ENCODE data around the gene MAGIX.
"Not testable (repeated sequence)": the region's sequence is repeated elsewhere in the genome, so short reads cannot be mapped to it uniquely, and the experiment has no call there.

Gene MAGIX

DNA sequence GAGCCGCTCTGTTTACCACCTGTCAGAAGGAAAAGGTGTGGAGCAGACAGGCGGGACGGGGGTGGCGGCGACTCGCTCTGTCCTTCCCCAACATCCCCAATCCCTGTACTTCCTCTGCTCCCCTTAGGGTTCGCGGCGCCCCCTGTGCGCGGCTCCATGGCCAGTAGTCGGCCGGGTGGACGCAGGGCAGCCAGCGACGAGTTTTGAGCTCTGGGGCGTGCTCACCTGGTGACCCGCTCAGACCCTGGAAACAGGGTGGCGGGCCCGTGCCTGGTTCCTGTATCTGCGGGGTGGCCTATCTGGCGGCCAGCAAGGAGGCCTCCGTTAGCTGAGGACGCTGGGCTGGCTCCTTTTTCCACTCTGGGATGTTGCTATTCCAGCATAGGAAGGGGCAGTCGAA lies 5.4 kb upstream of the MAGIX start:
- DNase-seq (ENCODE audit: low spot score) (no peak), FAIRE-seq (peak; percentile 56)

DNA sequence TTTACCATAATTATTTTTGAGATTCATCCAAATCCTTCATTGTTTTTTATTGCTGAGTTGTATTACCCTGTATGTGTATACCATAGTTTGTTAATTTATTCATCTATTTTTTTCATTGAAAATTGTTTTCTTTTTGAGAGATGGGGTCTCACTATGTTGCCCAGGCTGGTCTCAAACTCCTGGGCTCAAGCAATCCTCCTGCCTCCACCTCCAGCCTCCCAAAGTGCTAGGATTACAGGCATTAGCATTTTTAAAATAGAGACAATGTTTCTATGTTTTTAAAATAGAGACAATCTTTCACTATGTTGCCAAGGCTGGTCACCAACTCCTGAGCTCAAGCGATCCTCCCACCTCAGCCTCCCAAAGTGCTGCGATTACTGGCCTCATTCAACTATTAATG lies 1.6 kb upstream of the MAGIX start:
- FAIRE-seq (no peak), DNase-seq (ENCODE audit: low spot score) (no peak)

DNA sequence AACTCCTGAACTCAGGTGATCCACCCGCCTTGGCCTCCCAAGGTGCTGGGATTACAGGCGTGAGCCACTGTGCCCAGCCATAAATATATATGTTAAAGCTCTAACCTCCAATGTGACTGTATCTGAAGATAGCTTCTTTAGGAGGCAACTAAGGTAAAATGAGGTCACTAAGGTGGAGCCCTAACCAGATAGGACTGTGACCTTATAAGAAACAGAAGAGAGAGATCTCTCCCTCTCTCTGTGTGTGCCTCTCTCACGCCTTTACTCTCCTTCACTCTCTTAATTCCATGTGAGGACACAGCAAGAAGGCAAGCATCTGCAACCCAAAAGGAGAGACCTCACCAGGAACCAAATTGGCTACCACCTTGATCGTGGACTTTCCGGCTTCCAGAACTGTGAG lies 926 bp upstream of the MAGIX start:
- FAIRE-seq (no peak), DNase-seq (ENCODE audit: low spot score) (no peak)

DNA sequence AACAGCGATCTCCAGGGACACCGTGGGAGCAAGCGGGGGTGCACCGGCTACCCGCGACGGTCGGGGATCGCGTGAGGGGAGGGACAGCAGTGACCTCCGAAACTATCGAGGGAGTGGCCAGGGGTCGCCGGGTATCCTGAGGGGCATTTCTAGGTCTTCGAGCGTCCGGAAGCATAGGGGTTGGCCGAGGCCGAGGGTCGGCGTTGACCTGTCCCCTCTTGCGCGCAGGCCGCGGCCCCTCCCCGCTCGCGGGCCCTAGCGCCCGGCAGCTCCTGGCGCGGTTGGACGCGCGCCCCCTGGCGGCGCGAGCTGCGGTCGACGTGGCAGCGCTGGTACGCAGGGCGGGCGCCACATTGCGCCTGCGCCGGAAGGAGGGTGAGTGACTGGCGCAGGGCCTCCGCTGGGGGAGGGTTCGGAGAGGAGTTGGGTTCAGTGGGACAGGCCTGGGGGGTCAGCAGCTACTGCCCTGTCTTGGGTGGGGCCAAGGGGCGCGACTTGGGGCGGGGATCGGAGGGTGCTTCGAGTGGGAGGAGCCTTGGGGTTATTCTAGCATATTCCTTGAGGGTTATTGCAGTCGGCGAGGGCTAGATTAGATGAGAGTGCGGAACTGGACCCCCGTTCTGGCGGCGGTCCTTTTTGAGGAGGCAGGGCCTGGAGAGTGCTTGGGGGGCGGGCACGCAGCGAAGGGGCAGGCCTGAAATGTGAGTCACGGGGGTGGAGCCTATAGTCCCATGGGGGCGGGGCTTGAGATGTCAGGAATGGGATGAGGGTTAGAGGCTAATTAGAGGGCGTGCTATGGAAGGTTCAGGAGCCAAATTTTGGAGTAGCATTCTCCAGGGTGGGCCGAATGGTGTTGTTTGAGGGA lies 1.2 kb downstream of the MAGIX start:
- DNase-seq (ENCODE audit: low spot score), result peak; percentile 83
- FAIRE-seq, result peak; percentile 61

DNA sequence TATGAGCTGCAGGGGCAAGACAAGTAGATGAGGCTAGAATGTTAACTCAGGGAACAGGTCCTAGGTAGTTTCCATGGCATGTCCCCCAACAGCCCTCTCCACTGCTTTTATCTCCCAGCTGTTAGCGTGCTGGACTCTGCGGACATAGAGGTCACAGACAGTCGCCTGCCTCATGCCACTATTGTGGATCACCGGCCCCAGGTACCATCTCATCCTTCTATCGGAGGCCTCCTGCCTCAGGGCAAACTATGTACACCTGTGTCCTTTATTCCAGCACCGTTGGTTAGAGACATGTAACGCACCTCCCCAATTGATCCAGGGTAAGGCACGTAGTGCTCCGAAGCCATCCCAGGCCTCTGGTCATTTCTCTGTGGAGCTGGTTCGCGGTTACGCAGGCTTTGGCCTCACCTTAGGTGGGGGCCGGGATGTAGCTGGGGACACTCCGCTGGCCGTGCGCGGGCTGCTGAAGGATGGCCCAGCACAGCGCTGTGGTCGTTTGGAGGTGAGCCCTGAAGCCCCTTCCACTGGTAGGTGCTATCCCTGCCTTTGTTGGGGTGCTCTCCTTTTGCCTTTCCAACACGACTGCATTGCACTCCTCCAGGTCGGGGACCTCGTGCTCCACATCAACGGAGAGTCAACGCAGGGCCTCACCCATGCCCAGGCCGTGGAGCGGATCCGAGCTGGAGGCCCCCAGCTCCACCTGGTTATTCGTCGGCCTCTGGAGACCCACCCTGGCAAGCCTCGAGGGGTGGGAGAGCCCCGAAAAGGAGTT lies 2.2 kb downstream of the MAGIX start:
- FAIRE-seq (no peak), DNase-seq (ENCODE audit: low spot score) (no peak)

DNA sequence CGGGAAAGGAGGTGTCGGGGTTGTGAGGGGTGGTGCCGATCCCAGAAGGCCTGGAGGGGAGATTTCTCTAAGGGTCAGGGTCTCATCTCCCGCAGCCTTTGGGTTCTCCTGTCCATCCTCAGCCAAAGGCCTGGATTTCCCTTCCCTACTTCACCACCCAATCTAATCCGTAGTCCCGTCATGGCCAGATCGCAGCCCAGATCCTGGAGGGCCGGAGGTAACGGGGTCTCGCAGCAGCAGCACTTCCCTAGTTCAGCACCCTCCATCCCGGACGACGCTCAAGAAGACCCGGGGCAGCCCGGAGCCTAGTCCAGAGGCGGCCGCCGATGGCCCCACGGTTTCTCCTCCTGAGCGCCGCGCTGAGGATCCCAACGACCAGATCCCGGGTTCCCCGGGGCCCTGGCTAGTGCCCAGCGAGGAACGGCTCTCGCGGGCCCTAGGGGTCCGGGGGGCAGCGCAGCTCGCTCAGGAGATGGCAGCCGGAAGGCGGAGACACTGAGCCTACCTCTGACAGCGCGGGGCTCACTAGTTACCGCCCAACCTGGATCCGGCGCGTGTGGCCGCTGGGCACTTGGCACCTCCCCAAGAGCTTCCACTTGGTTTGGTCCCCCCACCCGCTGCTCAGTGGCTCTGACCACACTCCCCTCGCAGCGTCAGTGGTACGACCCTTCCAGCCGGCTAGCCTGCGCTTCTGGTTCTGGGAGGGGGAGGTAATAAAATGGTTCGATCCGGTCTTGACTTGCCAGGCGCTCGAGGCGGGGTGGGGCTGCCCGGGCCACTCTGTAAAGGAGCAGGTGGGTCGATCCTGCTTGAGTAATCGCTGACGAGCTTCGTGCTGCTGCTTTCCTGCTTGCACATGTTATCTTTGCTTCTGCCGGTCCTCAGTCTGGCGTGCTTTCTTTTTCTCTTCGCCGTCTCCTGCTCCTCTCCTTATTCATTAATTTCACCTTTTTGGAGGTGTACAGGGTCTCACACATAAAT lies 3.6 kb downstream of the MAGIX start:
- FAIRE-seq, result no peak

DNA sequence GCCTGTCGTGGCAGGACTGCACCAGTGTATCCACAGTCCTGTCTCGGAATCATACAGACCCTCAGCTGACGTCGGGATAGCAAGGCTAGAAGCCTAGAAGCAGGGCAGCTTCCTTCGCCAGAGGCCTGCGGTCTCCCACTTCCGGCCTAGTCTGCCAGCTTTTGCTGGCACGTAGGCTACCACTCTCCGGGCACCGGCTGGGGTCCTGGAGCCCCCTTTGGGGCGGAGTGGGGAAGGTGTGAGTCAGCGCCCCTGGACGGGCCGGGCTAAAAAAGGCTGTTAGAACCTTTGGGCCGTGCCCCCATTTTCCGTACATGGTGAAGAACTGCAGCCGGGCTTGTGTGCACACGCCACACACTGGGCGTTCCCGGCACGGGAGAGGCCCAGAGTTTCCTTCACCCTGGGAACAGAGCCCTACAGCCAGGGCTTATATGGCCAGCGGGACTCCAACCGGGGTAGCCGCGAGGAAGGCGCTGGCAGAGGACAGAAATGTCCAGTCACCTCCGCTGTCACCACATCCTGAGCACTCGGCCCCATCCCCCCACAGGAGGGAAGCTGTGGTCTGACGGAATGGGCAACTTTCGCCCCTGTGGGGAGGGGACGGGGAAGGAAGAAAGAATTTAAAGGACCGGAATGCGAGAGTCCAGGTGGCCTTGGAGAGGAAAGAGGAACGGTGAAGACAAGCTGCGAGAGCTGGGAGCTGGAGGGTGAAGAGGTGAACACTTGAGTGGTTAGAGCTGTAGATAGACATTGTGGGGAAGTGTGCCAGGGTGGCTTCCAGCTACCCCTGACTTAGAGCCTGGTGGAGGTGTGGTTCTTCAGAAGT lies 4.6 kb downstream of the MAGIX start:
- DNase-seq (ENCODE audit: low spot score) (peak; percentile 74), FAIRE-seq (no peak)

More for the DNA sequence above, 3.6 kb downstream of the MAGIX start:
- DNase-seq (ENCODE audit: low spot score), result peak; percentile 21

DNA sequence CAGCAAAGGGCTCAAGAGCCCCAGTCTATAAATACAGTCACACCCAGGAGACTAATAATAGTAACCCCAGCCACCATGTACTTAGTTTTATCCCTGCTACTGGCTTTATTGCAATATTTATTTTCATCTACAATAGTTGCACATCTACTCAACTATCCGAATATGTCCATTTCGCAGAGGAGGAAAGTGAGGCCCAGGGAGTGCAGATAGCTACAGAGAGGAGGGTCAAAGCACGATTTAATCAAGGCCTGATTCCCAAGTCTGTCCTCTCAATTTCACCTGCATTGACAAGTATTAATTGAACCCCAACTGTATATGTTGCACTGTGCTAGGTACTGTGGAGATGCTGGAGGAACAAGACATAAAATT lies 5.2 kb downstream of the MAGIX start:
- FAIRE-seq (no peak), DNase-seq (ENCODE audit: low spot score) (no peak)

DNA sequence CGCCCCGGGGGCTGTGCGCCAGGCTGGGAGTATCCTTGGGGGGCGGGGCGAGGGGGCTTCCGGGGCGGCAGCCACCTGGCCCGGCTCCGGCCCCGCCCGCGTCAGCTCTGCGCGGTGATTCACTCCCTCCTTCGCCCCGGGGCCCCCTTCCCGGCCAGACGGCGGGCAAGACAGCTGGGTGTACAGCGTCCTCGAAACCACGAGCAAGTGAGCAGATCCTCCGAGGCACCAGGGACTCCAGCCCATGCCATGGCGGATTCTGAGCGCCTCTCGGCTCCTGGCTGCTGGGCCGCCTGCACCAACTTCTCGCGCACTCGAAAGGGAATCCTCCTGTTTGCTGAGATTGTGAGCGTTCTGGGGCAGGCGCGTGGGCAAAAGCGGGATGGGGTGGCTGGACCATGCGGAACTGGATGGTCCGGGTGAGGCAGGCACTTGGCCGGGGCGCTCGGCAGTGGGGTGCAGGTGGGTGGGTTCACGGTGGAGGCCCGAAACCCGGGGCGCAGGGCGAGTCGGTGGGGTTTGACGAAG lies 9.3 kb downstream of the MAGIX start, which contains the start of gene PLP2:
PLP2 (plus strand) TSS at position 147 of the 528 bp plus-strand sequence; CDS start at position 250, 103 bp downstream.
- FAIRE-seq (no peak), DNase-seq (ENCODE audit: low spot score) (peak; percentile 61)

DNA sequence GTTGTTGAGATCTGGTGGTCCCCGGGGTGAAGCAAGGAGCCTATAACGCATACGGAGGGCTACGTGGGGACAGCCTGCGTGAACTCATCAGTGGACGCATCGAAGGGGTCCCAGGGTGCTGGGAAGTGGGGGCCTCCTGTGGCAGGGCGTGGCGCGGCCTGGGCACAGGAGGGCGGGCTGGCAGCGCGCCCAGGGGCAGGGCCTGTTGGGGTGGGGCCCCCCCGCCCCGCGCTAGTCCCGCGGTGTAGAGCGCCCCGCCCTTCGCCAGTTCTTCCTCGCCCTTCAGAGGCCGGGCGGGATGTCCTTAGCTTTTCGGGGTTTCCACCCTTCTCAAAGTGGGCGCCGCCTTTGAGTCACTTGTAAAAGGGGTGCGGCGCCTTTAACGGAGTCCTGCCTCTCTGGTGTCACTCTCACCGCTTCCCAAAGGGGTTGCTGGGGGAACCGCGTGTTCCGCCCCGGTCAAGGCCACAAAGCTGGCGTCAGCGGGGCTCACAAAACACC lies 9.8 kb downstream of the MAGIX start:
- no peak for FAIRE-seq
- DNase-seq (ENCODE audit: low spot score), result peak; percentile 59

DNA sequence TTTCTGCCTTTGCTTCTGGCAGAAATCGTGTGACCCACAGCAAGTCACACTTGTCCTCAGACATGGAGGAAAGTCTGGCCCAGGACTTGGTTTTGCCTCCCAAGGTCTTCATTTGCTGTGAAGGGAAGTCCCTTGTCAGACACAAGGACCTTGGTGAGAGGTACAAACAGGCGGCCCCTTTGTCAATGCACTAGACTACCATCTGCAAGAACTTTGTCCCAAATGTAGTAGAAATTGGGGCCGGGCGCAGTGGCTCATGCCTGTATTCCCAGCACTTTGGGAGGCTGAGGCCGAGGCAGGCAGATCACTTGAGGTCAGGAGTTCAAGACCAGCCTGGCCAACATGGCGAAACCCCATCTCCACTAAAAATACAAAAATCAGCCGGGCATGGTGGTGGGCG lies 11.0 kb downstream of the MAGIX start:
- DNase-seq (ENCODE audit: low spot score); FAIRE-seq: not testable (repeated sequence)

DNA sequence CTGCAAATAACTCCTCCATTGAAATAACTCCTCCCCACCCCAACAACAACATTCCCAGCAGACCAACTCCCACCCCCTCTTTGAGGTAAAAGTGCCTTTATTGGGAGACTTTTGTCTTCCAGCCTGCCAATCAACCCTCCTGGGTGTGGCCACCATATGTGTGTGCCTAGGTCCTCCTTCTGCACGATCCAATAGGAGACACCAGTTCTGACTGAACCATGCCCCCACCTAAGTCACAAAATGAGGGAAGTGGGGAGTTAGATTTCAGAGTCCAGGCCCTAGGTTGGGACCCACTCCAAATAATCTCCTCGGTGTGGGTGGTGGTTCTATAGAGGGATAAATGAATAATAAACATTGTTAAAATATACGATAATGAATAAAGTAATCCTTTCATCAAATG lies 12.2 kb downstream of the MAGIX start:
- FAIRE-seq (no peak), DNase-seq (ENCODE audit: low spot score) (no peak)

DNA sequence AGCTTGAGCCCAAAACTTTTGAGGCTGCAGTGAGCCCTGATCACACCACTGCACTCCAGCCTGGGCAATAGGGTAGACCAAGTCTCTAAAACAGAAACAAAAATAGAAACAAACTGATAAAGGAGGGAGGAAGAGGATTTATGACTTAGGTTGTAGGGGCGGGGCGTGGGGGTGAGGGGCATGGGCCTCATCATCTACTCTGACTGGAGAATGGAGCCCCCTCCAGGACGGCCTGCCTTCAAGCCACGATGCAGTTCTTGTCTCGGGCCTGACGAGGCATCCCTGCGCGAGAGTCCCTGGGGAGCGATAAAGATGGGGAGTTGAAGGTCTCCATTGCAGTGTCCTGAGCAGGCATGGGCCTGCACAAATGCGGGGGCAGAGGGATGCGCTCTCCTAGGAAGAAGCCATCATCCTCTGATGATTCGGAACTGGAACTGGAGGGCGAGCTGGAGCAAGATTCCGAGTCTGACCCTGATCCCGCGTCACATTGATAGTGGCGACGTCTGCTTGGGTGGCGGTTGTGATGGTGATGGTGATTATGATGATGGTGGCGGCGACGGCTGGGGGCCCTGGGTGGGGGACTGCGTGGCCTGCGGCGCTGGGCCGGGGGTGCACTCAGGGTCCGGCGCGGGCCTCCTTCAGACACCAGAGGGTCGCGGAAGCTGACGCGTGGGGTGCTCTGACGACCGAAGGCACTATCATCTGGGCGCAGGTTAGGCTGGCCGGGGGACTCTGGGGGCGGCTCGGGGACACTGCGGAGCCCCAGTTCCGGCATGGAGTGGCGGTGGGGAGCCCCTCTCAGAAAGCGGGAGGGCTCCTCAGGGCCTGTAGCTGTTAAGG lies 13.1 kb downstream of the MAGIX start:
- FAIRE-seq (no peak), DNase-seq (ENCODE audit: low spot score) (no peak)

DNA sequence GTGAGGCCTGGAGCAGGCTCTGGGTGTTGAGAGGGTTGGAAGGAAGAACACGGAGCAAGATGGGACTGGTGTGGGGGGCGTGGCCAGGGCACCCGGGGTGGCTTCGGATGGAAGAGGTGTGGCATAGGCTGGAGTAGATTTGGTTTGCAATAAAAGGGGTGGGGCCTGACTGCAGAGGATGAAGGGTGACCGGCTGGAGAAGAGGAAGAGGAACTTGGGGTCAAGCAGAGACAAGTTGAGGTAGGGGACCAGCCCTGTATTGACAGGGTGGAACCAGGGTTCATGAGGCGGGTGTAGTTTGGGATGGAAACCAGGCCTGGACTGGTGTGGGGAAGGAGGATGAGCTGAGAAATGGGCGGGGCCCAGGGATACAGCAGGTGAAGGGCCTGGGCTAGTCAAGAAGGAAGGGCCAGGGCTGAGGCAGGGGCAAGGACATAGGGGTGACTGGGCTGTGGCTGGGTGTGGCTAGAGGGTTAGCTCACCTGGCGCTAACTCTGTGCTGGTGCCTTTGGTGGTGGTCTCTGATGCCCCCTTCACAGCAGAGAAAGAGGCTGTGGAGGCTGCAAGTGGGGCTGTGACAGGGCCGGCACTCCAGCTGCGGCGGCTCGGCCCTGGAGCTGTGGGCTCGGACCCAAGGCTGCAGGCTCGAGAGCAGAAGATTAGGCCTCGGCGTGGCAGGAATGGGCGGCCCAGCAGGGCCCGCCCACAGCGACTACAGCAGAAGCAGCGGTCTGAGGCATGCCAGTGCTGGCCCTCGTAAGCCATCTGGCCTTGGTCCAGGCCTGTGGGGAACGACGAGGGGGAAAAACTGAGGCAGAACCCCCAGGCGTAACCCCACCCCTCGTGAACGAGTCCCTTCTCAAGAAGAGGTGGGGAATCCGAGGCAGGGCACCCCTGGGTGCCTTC lies 14.1 kb downstream of the MAGIX start:
- DNase-seq (ENCODE audit: low spot score), result no peak
- no peak for FAIRE-seq

DNA sequence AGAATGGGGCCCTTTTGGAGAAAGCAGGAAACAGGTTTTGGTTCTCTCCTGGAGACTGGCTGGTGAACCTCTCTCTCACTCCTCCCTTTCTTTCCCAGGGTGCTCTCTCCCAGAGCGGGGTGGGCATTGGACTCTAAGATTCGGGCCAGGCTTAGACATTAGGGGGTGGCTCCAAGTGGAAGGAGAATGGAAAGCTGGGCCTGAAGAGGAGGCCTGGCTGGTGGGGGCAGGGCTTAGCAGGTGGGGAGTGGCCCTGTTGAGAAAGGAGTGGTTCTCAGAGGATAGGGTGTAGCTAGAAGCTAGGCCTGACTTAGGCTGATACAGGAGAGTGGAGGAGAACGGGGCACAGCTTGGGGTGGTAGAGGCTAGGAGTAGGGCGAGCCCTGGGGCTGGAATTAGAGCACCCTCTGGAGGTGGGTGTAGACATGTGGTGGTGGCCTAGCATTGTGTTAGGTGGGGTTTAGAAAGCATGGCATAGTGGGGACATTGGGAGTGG lies 14.8 kb downstream of the MAGIX start:
- no peak for DNase-seq (ENCODE audit: low spot score)
- no peak for FAIRE-seq

DNA sequence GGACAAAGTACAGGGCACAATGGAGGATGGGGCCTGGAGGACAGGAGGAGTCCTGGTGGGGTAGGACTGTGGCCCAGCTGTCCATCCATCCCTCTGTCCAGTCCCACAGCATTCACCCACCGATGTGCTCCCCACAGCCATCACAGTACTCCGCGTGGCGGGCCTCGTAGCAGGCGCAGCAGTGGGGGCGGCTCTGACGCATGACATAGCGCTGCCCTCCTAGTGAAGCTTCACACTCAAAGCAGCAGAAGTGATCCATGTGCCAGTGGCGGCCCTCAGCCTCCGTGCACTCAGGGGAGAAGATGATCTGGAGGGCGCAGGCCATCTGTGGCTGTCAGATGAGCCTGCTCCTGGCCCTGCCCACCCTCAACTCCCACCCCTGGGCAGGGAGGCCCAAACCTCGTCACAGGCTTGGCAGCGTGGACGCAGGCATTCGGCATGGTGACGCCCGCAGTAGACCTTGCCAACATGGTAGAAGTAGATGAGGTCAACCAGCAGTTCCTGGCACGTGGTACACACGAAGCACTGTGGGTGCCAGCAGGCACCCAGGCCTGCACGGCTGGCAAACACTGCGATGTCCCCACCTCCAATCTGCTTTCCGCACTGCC lies 15.4 kb downstream of the MAGIX start:
- DNase-seq (ENCODE audit: low spot score) (no peak), FAIRE-seq (no peak)

DNA sequence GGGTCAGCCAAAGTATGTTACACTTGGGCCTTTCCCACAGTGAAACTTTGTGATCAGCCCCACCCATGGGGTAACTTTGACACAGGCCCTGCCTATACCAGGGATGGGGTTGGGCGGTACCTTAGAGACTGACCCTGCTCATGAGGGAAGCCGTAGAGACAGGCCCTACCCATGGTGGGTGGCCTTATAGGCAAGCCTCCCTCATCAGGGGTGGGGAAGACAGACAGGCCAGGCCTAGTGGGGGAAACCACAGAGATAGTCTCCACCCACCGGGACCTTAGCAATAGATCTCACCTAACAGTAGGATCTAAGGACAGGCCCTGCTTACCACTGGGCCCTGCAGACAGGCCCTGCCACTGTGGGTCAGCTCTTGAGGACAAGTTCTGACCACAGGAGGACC lies 16.0 kb downstream of the MAGIX start:
- FAIRE-seq, result no peak
- no peak for DNase-seq (ENCODE audit: low spot score)
